ENCODE results near the gene PRPF6.
"Not testable (repeated sequence)": the region's sequence is repeated elsewhere in the genome, so short reads cannot be mapped to it uniquely, and the experiment has no call there.

PRPF6 gene

DNA sequence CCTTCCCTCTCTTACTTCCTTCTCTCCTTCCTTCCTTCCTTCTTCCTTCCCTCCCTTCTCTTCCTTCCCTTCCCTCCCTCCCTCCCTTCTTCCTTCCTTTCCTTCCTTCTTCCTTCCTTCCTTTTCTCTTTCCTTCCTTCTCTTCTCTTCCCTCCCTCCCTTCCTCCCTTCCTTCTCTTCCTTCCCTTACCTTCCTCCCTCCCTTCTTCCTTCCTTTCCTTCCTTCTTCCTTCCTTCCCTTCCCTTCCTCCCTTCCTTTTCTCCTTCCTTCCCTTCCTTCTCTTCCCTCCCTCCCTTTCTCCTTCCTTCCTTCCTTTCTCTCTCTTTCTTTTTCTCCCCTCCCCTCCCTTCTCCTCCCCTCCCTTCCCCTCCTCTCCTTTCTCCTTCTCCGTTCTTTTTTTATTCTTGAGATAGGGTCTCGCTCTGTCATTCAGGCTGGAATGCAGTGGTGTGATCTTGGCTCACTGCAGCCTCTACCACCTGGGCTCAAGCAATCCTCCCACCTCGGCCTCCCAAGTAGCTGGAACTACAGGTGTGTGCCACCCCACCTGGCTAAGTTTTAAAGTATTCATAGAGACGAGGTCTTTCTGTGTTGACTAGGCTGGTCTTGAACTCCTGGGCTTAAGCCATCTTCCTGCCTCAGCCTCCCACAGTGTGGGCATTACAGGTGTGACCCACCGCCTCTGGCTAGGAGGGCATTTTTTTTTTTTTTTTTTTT, 10.1 kb upstream of the PRPF6 start:
- DNase-seq (ENCODE audit: insufficient read length, low spot score): no peak
- peak; percentile 49 for FAIRE-seq

DNA sequence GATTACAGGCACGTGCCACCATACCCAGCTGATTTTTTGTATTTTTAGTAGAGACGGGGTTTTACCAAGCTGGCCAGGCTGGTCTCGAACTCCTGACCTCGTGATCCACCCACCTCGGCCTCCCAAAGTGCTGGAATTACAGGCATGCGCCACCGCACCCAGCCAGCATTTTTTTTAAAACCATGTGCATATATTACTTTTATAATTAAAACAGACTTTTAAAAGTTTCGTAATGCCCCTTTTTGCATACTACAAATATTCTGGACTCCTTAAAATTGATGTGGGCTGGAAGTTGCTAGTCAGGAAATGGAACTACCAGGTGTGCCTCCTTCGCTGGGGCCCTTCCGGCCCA, 9.0 kb upstream of the PRPF6 start:
- not testable (repeated sequence) for DNase-seq (ENCODE audit: insufficient read length, low spot score); FAIRE-seq

DNA sequence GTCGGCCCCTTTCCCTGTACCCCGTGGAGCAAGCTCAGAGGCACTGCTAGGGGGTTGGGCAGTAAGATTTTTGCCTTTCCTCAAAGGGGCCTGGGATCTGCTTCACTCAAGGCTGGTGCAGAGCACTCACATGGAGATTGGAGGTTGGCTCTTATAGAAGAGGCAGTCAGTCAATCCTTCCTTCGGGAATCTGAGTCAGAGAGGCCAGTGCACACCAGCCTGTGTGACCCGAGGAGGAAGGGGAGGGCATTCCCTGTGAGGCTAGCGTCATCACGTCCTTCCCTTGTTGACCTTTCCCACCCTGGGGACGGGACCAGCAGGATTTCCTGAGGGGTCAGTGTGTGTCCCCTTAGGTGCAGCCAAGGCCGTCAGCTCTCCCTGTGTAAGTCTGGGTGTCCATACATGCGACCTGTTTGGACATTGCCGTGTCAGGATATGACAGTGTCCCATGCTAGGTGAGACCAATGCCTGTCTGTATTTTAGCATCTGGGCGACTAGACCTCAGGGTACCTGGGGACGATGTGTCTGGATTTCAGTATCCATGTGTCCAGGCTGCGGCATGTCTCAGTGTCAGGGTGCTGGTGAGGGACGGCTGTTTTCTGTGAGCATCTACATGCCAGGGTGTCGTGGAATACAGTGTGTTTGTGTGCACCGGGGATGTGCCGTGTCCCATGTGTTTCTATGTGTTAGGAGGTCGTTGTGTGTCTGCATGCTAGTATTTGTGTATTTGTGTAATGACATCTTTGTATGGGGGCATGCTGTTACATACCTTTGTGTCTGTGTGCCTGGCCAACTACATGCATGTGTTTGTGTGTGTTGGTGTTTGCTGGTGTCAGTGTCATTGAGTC, 8.4 kb upstream of the PRPF6 start:
- peak; percentile 96 for FAIRE-seq

DNA sequence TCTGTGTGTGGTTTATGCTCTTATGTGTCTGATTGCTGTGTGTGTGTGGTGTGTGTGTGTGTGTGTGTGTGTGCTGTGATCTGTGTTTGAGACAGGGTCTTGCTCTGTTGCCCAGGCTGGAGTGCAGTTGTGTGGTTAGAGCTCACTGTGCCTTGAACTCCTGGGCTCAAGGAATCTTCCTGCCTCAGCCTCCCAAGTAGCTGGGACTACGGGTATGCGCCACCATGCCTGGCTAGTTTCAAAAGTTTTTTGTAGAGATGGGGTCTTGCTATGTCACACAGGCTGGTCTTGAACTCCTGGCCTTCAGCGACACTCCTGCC, 7.8 kb upstream of the PRPF6 start:
- no peak for FAIRE-seq

More for the DNA sequence above, 8.4 kb upstream of the PRPF6 start:
- no peak for DNase-seq (ENCODE audit: insufficient read length, low spot score)

DNA sequence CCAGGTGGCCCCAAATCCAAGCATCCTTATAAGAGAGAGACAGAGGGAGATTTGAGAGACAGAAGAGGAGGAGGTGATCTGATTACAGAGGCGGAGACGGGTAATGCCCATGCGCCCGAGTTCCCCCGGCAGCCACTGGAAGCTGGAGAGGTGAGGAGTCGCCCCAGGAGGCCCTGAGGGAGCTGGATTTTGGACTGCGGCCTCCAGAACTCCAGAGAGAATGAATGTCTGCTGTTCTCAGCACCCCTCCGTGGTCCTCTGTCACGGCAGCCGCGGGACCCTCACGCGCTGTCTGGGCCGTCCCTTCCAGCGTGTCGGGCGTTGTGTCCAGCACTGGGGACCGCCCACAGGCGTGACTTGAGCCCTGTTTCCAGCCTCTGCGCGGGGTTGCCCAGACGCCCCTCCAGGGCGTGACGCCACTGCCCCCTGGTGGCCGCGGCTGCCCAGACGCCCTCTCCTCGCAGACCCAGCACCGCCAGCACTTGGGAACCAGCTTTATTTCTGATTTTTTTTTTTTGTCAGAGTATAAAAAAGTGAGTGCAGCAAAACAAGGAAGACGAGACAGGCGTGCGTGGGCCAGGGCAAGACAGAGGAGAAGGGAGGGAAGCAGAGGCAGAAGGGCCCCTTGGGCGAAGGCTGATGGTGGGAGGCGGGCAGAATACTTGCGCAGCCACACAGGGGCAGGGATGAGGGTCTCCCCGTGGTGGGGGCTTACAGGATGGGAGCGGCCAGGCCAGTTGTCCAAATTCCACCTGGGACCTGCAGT, 7.1 kb upstream of the PRPF6 start:
- DNase-seq (ENCODE audit: insufficient read length, low spot score): peak; percentile 98
- FAIRE-seq: peak; percentile 93

More for the DNA sequence above, 7.8 kb upstream of the PRPF6 start:
- no peak for DNase-seq (ENCODE audit: insufficient read length, low spot score)

DNA sequence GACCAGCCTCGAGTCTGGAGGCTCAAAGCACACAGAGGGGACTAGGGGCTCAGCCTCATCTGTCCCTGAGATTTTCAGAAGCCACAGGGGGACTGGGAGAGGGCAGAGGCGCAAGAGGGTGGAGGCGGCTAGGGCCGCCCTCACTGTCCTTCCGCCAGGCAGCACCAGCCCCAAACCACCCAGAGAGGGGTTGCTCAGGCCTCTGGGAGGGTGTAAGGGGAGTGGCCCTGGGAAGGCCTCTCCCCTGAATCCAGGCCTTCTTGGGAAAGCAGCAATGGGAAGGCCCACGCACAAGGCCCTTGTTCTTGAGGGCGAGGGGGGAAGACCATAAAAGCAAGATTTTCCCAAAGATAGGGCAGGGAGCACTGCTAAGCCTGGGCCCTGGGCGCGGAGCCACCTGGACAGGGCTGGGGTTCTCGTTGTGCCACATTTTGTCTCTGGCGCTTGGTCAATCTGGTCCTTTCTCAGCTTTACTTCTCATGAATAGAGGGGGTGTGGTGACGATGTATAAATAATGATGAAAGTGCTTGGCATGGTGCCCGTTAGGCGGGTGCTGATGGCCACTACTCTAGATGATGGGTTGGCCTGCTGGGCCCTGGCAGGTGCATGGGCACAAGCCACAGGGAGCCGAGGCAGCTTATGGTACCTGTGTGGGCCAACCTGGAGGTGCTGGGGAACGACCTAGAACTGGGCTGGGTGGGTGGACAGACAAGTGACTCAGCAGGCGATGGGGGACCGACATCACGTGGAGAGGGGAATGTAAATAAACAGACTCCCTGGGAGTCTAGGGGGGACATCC, 6.3 kb upstream of the PRPF6 start:
- DNase-seq (ENCODE audit: insufficient read length, low spot score) (no peak), FAIRE-seq (no peak)

DNA sequence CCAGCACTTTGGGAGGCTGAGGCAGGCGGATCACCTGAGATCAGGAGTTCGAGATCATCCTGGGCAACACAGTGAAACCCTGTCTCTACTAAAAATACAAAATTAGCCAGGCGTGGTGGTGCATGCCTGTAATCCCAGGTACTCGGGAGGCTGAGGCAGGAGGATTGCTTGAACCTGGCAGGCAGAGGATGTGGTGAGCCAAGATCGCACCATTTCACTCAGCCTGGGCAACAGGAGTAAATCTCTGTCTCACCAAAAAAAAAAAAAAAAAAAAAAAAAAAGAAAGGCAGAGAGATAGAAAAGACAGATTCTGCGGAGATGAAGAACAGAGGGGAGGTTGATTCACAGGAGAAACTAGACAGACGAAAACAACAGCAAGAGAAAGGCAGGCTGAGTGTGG, 4.4 kb upstream of the PRPF6 start:
- not testable (repeated sequence) for DNase-seq (ENCODE audit: insufficient read length, low spot score); FAIRE-seq

DNA sequence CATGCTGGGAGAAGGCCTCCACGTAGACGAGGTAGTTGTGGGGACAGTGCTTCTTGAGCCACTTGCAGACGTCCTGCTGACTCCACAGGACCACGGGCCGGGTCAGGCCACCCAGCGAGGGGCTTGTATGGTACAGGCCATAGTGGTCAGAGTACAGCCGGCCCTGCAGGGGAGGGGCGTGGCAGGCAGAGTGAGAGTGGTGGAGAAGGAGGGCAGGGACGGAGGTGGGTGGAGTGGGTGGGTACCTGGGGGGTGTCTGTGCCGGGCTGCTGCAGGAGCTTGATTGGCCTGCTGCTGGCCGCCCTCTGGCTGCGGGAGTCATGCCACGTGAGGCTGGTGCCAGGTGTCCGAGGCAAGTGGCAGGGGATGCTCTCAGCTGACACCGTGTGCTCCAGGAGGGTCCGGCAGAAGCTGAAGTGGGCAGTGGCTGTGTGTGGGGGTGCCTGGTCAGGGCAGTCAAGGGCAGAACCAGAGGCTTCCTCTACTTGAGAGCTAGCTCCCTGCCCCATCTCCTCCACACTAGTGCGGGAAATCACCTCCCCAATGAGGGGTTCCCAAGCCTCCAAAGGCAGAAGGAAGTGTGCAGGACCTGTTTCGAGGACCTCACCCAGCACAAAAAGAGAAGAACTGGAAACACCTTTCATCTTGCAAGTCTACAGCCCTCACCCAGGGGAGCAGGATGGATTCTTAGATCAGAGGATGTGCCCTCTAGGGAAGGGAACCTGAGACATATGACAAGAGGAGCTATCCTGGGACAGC, 3.8 kb upstream of the PRPF6 start:
- DNase-seq (ENCODE audit: insufficient read length, low spot score) (no peak), FAIRE-seq (no peak)

DNA sequence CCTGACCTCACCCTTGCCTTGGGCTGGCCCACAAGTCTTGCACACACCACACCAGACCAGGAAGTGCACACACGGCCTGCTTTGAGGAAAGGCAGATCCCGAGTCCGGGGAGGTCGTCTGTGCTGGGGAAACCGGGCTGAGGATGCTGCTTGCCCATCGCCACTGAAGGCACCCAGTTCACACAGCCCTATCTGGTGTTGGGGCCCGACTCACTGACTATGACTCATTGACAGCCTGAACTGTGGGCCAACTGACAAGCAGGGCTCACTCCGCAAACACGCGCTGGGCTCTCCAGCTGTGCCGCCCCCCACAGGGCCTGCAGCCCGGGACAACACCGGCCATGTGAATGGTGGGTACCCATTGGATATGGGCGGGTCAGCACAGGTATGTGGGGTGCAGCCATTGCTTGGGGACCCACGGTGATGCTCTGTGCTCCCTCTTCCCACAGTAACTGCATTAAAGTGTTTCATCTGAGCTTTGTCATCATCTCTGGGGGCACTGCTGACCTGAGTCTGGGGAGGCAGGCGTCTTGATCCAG, 3.1 kb upstream of the PRPF6 start:
- DNase-seq (ENCODE audit: insufficient read length, low spot score): peak; percentile 74
- FAIRE-seq: peak; percentile 89

DNA sequence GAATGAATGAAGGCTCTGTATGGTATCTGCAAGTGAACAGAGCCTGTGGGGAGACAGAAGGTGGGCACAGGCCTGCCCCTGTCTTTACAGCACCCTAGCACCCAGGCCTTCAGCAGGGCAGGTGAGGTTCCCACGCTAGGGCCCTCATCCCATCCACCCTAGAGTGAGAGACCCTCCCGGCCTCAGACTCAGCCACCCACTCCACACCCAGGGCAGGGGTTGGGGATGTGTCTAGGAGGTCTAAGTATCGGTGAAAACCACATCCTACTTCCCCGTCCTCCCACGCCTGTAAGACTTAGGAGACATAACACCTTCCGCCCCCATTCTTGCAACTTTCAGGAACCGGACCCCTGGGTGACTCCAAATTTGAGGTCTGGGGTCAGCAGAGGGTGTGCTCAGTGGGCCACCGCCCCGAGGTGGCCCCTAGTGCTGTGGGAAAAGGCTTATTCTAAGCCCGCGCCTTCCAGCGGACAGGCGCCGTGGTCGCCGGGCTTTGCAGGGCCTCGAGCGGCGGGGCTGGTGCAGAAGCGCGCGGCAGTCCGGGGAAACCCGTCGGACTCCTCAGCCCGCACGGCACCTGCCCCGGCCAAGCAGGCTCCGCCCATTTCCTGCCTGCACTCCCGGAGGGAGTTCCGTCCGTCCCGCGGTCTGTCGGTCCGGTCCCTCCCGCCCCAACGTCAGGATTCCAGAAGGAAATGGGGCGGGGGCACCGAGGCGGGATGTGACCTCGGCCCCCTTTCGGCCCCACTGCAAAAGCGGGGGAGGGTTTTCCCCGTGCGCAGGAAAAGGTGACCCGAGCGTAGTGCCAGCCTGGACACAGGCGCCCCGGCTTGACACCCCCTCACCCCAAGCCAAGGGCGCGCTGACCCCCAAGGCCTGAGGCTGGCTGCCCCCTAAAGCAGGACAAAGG, 2.4 kb upstream of the PRPF6 start:
- FAIRE-seq (peak; percentile 82), DNase-seq (ENCODE audit: insufficient read length, low spot score) (peak; percentile 78)

DNA sequence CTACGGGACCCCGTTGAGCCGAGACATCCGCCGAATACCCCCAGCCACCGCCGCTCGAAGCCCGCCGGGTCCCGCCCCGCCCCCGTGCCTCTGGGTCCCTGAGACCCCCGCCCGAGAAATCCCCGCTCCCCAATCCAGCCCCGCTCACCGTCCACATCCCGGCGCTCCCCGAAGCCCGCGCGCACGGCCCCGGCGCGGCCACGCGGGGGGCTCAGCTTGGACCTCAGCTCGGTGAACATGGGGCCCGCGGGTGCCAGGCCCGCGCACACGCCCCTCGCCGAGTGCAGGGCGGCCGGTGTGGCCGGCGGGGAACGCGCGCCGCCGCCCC, 1.7 kb upstream of the PRPF6 start:
- FAIRE-seq: no peak
- no peak for DNase-seq (ENCODE audit: insufficient read length, low spot score)

DNA sequence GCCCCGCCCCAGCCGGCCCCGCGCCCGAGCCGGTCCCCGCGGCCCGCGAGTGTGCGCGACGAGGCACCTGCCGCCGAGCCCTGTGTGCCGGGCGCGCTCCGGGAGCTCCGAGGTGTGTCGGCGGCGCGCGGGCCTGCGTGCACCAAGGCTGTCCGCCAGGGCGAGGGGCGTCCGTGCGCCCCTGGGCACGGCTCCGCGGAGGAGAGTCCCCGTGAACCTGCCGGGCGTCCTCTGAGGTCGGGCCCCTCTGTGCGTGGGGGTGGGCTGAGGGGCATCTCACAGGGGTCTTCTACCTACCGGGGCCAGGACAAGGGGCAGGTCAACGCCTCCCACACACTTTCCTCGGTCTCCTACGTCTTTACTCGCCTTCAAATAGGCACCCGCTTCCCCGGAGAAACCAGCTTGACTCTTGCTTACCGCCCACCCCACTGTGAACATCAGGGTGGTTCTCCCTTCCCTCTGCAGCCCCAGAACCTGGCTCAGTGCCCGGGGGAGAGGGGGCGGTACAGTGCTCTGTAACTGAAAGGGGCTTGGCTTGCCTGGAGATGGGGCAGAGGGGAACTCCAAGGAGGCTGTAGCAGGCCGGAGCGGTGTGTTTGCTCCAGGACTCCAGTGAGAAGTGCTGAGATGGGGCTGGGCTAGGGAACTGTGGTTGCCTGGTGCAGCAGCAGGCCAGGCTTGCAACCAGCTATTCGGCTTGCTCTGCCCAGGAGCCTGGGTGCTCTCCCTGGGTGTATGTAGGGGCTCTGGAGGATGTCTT, 1.2 kb upstream of the PRPF6 start, which contains the start of gene SAMD10:
SAMD10 (minus strand) TSS at position 86 of the 760 bp plus-strand sequence. CDS start 175 bp downstream, outside the sequence.
- DNase-seq (ENCODE audit: insufficient read length, low spot score) (peak; percentile 65), FAIRE-seq (peak; percentile 60)

DNA sequence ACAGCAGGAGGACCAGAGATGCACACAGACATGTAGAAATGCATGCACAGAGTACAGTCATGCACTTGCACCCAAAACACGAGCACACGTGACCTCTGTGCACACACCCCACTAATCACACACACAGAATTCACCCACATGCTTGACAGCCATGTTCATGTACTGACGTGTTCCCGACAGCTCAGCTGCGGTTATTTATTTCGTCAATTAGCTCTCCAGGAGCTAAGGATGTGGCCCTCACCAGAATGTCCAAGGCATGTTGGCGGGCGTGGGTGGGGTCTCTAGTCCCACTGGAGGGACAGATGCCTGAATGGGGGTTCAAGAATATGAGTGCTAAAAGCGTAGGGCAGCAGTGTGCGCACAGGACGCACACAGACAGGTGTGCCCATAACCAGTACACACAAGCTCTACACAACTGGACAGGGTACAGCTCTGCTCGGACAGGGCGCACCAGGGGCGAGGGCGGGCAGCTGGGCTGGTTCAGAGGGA, 571 bp upstream of the PRPF6 start:
- FAIRE-seq: peak; percentile 76
- no peak for DNase-seq (ENCODE audit: insufficient read length, low spot score)

DNA sequence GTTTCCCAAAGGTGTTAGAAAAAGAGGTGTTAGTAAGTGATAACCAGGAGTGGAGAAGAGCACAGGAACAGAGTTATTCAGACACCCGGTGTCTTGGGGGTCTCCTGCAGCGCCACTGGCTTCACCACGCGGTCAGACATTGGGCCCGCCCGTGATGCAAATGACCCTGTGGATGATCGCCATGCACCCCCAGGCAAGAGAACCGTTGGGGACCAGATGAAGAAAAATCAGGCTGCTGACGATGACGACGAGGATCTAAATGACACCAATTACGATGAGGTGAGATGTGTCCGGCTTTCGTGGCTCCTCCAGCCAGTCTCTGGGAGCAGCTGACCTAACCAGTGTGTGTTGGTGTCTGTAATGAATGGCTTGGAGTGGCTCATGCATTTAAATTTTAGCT, 2.0 kb downstream of the PRPF6 start:
- DNase-seq (ENCODE audit: insufficient read length, low spot score) (no peak), FAIRE-seq (no peak)

DNA sequence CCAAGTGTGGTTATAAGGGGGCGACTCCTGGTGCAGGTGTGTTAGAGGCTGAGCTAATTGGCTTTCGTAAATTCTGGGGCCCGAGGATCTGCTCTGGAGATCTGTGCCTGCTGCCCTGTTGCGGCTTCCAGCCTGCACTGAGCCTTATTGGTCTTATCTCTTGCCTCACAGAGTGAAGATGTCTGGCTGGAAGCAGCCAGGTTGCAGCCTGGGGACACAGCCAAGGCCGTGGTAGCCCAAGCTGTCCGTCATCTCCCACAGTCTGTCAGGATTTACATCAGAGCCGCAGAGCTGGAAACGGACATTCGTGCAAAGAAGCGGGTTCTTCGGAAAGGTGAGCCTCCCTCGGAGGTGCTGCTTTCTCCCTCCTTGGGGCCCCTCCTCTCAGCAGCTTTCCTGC, 20.0 kb downstream of the PRPF6 start:
- FAIRE-seq: no peak
- DNase-seq (ENCODE audit: insufficient read length, low spot score): no peak

DNA sequence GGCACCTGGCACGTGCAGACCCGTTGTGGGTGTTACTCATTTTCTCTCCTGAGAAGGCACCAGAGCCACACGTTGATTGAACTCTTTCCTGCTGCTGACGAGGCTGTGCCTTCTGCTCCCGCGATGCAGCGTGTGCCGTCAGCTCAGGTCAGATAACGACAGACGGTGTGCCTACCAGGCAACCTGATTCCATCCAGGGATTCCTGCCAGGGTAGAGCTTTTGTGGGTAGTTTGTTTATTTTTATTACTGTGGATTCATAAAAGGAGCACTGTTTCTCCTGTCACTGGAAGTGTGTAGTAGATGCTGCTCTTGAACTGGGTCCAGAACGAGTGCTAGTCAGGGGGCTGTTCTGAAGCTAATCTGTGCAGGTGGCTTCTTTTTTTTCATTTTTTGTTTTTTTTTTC, 20.7 kb downstream of the PRPF6 start:
- no peak for DNase-seq (ENCODE audit: insufficient read length, low spot score)
- FAIRE-seq: peak; percentile 36

DNA sequence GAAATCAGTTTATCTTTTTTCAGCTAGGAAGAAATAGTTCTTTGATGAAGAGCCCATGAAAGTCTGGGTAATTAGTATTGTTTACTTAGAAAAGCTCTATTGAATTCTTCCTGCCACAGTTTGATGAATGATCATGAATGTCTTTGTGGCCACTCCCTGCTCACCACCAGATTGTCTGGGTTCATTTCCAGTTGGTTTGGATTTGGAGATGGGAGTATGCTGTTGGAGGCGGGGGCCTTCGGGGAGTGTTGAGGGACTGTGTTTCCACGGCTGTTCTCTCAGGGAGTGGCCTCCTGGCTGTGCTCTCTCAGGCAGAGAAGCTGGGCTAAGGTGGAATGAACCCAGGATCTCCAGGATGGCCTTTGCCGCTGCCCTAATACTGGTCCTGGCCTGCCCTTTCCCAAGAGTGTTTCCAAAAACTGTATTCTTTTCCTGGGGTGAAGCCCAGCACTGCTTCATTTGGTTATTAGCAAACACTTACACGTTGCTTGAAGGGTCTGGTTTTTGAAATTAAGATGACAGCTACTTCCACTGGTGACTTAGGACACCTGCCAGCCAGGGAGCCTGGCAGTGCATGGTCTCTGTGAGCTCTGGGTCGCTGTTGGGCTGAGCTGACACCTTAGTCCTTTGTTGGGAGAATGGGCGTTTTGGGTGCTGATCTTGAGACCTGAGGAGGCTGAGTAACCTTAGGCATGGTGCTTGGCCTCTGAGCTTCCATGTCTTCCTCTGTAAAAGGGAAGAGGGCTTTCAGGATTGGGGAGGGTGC, 23.2 kb downstream of the PRPF6 start:
- DNase-seq (ENCODE audit: insufficient read length, low spot score) (no peak), FAIRE-seq (no peak)
